SIG-M5 (cell line): ENCODE results near the gene PRDM5.

Experiments
- DNase-seq: peaks from one replicate; lab custom pipeline; 2025; lab: John Stamatoyannopoulos, UW

PRDM5 gene

GRCh38 chr4:120855307-120856001 is 67.1 kb downstream of the PRDM5 start:
- DNase-seq, result no peak

- DNase-seq, result no peak
Measured at GRCh38 chr4:120853161-120853935, 69.2 kb downstream of the PRDM5 start.

DNA sequence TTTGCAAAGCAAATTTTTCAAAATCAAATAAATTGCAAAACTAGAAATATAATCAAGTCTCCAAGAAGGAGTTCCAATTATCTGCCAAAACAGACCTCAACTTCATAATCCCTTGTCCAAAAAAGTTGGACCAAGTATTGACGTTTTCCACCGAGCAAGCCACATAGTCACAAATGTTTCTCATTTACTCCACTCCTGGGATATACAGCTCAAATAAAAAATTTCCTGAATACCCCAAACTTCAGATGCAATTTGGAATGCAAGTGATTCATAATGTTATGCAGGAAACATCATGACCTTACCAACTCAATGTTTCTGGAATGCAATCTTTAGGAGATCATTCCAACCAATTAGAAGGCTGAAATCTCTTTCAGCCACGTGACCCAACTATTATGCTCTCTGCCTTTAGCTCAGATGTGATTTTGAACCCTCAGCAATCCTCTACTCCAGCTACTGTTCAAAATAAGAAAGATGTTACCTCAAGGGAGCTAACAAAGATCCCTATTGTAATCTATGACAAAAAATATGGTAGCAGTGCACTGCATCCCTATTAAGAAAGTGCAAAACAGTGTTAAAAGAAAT is 72.4 kb downstream of the PRDM5 start:
- no peak for DNase-seq

- no peak for DNase-seq
Measured at GRCh38 chr4:120847019-120847582, 75.4 kb downstream of the PRDM5 start.

- no peak for DNase-seq
Measured at GRCh38 chr4:120844528-120844921, 78.0 kb downstream of the PRDM5 start.

DNA sequence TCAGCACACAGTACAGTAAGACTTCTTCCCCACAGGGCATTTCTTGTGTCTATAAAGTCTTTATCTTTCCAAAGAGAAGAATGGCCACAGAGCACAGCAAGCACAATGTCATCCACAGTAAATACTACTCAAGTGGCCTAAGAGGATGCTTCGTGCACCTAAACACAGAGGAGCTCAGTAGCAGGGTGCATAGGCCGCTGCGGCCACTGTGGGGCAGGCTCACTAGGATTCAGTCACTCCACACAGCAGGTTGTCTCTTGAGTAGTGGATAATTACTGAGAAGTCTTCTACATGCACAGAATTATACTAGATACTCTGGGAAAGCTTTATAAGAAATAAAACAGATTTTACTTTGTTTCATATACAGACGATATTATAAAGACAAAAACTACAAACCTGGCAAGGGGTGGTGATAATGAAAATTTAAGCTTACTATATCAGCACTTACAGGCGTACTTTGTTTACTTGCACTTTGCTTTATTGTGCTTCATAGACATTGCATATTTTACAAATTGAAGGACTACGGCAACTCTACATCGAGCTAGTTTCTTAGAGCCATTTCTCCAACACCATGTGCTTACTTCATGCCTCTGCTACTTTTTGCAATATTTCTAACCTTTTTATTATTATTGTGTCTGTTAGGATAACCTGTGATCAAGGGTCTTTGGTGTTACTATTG is 78.5 kb downstream of the PRDM5 start:
- DNase-seq, result no peak

DNA sequence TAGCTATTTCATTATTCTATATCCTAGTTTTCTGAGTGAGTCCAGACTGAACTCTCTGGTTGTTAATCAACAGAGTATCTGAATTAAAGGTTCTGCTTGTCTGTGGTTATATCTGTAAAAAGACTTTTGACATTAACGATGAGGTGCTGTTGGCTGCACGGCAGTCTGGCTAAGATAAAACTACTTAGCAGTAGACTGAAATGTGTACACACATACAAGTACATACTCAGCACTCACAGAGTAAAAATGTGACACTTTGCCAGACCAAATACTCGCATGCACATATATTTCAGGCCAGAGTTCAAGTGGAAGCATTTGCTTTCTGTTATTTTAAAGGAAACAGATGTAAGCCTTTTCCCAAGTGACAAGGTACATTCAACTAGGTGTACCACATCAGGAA is 80.5 kb downstream of the PRDM5 start:
- no peak for DNase-seq

- DNase-seq, result no peak
Measured at GRCh38 chr4:120841580-120841979, 80.9 kb downstream of the PRDM5 start.

- no peak for DNase-seq
Measured at GRCh38 chr4:120839974-120840751, 82.4 kb downstream of the PRDM5 start.

- DNase-seq, result no peak
Measured at GRCh38 chr4:120839334-120839973, 83.1 kb downstream of the PRDM5 start.

DNA sequence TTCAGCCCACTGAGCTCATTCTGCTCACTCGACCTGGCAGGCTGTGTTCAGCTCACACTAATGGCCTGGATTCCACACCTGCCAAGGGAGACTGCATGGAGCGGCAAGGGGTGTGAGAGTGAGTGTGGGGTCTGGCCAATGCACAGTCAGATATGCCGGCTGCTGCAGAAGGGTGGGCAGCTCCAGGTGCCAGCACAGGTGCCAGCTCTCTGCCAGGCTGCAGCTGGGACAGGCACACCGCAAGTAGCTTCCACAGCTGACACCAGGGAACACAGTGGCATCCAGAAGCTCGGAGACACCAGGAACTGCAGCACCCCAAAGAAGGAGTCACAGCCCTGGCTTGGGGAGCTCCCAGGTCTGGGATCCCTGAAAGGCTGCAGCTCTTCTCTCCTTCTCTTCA is 83.7 kb downstream of the PRDM5 start:
- no peak for DNase-seq

DNA sequence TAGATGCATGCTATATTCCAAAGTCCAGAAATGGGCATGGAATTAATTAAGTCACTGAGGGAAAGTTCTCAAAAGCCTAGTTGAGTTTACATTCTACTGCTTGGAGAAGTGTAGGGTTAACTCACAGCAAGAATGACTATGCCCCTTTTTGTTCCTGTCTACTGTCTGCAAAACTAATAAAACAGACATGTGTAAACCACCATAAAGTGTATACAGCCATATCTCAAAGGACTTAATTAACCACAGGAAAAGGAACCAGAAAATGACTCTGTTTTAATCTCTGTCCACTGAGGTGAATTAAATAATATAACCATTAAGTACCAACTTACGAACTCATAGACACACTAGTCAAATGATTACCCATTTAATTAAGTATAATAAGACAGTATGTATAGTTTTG is 84.9 kb downstream of the PRDM5 start:
- DNase-seq, result no peak

DNA sequence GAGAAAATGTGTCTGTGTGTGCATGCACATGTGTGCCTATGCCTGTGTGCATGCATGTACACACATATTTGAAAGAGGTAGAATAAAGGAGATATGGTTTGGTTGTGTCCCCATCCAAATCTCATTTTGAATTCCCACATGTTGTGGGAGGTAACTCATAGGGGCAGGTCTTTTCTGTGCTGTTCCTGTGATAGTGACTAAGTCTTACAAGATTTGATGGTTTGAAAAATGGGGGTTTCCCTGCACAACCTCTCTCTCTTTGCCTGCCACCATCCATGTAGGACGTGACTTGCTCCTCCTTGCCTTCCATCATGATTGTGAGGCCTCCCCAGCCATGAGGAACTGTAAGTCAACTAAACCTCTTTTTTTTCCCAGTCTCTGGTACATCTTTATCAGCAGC is 87.2 kb downstream of the PRDM5 start:
- DNase-seq, result no peak

DNA sequence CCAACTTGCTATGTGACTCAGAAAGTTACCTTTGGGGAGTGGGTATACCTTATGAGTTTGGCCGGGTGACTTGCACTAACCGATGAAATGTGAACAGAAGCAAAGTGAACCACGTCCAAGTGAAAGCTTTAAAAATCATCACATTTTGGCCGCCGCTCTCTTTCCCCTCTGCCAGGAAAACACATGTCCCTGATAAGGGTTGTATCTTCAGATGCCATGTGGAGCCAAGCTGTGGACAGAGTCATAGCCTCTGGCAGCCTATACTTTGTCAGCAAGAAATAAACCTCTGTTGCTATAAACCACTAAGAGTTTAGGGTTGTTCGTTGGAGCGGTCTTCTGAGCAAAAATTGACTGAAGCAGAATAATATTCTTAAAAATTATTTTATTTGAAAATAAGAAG is 92.3 kb downstream of the PRDM5 start:
- DNase-seq, result no peak

GRCh38 chr4:120829113-120829831 is 93.3 kb downstream of the PRDM5 start:
- DNase-seq, result no peak

GRCh38 chr4:120826853-120827252 is 95.7 kb downstream of the PRDM5 start:
- DNase-seq, result no peak

DNA sequence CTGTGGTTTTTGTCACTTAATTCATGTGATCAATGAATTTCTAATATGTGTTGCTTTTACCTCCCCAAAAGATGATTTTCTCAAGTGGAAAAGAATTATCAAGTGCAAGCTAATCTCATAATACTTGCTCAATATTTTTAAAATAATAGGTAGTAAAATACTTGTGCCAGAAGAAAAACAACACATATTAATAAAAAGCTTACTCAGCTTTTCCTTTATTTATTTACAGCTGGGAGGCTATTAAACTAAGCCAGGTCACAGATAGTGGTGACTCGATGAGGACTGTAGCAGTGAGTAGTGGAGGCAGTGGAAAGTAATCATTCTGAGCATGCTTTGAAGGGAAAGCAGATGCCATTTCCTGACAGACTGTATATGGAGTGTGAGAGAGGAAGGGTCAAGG is 96.1 kb downstream of the PRDM5 start:
- DNase-seq, result no peak

- no peak for DNase-seq
Measured at GRCh38 chr4:120824946-120825345, 97.6 kb downstream of the PRDM5 start.

GRCh38 chr4:120821977-120822376 is 100.5 kb downstream of the PRDM5 start:
- no peak for DNase-seq

GRCh38 chr4:120821029-120821428 is 101.5 kb downstream of the PRDM5 start:
- no peak for DNase-seq
